GM23338 (cell line): ENCODE measurements around the gene MPRIP. TPM values are rescaled to one million over a fixed set of nuclear protein-coding genes. Genes with fewer than 3 reads are reported as not detected.

Experiments used
- ATAC-seq: fragments of 200-7000 bp; cut with Tn5 transposase; 3 replicates; pipeline ENCODE4 v1.9.1; 2020
- DNase-seq: peaks from one replicate; pipeline ENCODE4 v3.0.0-alpha.2; 2015; ENCODE audit warnings: low spot score
- H2AFZ ChIP-seq: fragments of 200-600 bp; sonication (generic); 2 replicates; pipeline ENCODE4 v1.8.0; 2016; ENCODE audit warnings: antibody characterized with exemption, mild to moderate bottlenecking, moderate library complexity
- H3F3A ChIP-seq: fragments of 200-600 bp; sonication (generic); replicated peaks from 2 replicates; pipeline ENCODE4 v1.8.0; 2017; ENCODE audit warnings: antibody characterized with exemption, mixed run types, low read depth
- H3K27ac ChIP-seq: fragments of 200-600 bp; sonication (generic); 2 replicates; pipeline ENCODE4 v1.6.1; 2016; ENCODE audit warnings: low read depth
- H3K27me3 ChIP-seq: fragments of 200-600 bp; sonication (generic); 2 replicates; pipeline ENCODE4 v1.8.0; 2016; ENCODE audit warnings: mild to moderate bottlenecking, mixed run types, moderate library complexity; ENCODE audit not compliant: insufficient read depth
- H3K36me3 ChIP-seq: fragments of 200-600 bp; sonication (generic); 2 replicates; pipeline ENCODE4 v1.8.0; 2016; ENCODE audit warnings: mild to moderate bottlenecking; ENCODE audit not compliant: insufficient read depth
- H3K4me1 ChIP-seq: fragments of 200-600 bp; sonication (generic); 2 replicates; pipeline ENCODE4 v1.8.0; 2016; ENCODE audit warnings: mild to moderate bottlenecking, moderate library complexity; ENCODE audit not compliant: insufficient read depth
- H3K4me2 ChIP-seq: fragments of 200-600 bp; sonication (generic); 2 replicates; pipeline ENCODE4 v1.7.1; 2017; ENCODE audit warnings: mixed run types
- H3K4me3 ChIP-seq: fragments of 200-600 bp; sonication (generic); 2 replicates; pipeline ENCODE4 v1.6.1; 2016; ENCODE audit warnings: mixed run types
- H3K79me2 ChIP-seq: fragments of 200-600 bp; sonication (generic); replicated peaks from 2 replicates; pipeline ENCODE4 v1.8.0; 2017; ENCODE audit warnings: mild to moderate bottlenecking; ENCODE audit not compliant: insufficient read depth
- H3K9me2 ChIP-seq: fragments of 200-600 bp; sonication (generic); 2 replicates; pipeline ENCODE4 v1.8.0; 2017; ENCODE audit not compliant: insufficient read depth
- H4K20me1 ChIP-seq: fragments of 200-600 bp; sonication (generic); replicated peaks from 2 replicates; pipeline ENCODE4 v1.8.0; 2017; ENCODE audit warnings: mild to moderate bottlenecking; ENCODE audit not compliant: insufficient read depth
- H3K27ac Mint-ChIP-seq: 2 replicates; pipeline ENCODE4 v1.8.0; 2020; ENCODE audit warnings: inconsistent platforms, mild to moderate bottlenecking, moderate library complexity, mixed read lengths
- H3K27me3 Mint-ChIP-seq: 3 replicates; pipeline ENCODE4 v1.8.0; 2022; ENCODE audit warnings: low read depth, mild to moderate bottlenecking, moderate library complexity, mixed read lengths, inconsistent platforms; ENCODE audit not compliant: insufficient read depth, poor library complexity
- H3K36me3 Mint-ChIP-seq: 3 replicates; pipeline ENCODE4 v1.8.0; 2021; ENCODE audit warnings: low read depth, mild to moderate bottlenecking, inconsistent platforms, moderate library complexity, mixed read lengths
- H3K4me1 Mint-ChIP-seq: 3 replicates; pipeline ENCODE4 v1.8.0; 2020; ENCODE audit warnings: mild to moderate bottlenecking, inconsistent platforms, mixed read lengths
- H3K4me3 Mint-ChIP-seq: 3 replicates; pipeline ENCODE4 v1.8.0; 2021; ENCODE audit warnings: moderate library complexity, mild to moderate bottlenecking, inconsistent platforms, mixed read lengths
- H3K9me3 Mint-ChIP-seq: 3 replicates; pipeline ENCODE4 v1.8.0; 2020; ENCODE audit warnings: moderate library complexity, mild to moderate bottlenecking, inconsistent platforms, mixed read lengths
- CTCF ChIP-seq, 2 experiments: fragments of 200-600 bp in 1 of 2; sonication (generic) in 1 of 2; conservative IDR thresholded peaks; 2 replicates each; pipeline versions ENCODE4 v1.5.1 to v1.6.1; 2016 to 2017; ENCODE audit warnings: antibody characterized with exemption in 2 of 2, low read depth in 2 of 2, mild to moderate bottlenecking in 2 of 2, moderate library complexity in 1 of 2
- ETS1 ChIP-seq: IDR thresholded peaks from 2 replicates; pipeline ENCODE4 v1.6.1; 2016; ENCODE audit warnings: antibody characterized with exemption
- EZH2phosphoT487 ChIP-seq: fragments of 200-600 bp; sonication (generic); IDR thresholded peaks from one replicate; pipeline ENCODE4 v1.8.1; 2018; ENCODE audit warnings: antibody characterized with exemption; ENCODE audit not compliant: unreplicated experiment
- POLR2AphosphoS5 ChIP-seq: IDR thresholded peaks from 2 replicates; pipeline ENCODE4 v1.6.1; 2016; ENCODE audit warnings: antibody characterized with exemption, low read depth
- ZNF114 ChIP-seq: fragments of 250-450 bp; sonication (Bioruptor Pico); IDR thresholded peaks from 2 replicates; pipeline ENCODE4 v1.5.0; 2020; ENCODE audit warnings: mild to moderate bottlenecking, moderate library complexity
- ZNF331 ChIP-seq: fragments of 250-450 bp; sonication (Bioruptor Pico); IDR thresholded peaks from 2 replicates; pipeline ENCODE4 v1.5.0; 2020; ENCODE audit warnings: low read depth, mild to moderate bottlenecking, moderate library complexity
- ZNF462 ChIP-seq: fragments of 250-450 bp; sonication (Bioruptor Pico); IDR thresholded peaks from 2 replicates; pipeline ENCODE4 v1.5.0; 2020; ENCODE audit warnings: mild to moderate bottlenecking, moderate library complexity
- polyA plus RNA-seq: library from polyadenylated mRNA; unstranded; fragments of >200 nt; fragmentation: Nextera tagmentation; extraction: Ambion mirVana; gene quantifications from 2 replicates; pipeline ENCODE4 v1.2.1, GENCODE V29; 2016
- total RNA-seq: library from RNA; depleted of rRNA; stranded (reverse); fragments of >200 nt; shearing (Covaris generic); gene quantifications from 2 replicates; pipeline ENCODE4 v1.2.3, GENCODE V29; 2014

MPRIP gene
- total and polyA plus RNA-seq, 2 experiments from 2014 or later = 39.3 to 113 TPM

- no peaks in the 10 kb centered on the region for H3K27me3 ChIP-seq
- Mint-ChIP-seq H3K36me3 (peaks cover 38% of the 10 kb centered on the region), H3K4me1 (no peaks in the 10 kb centered on the region), H3K4me3 (no peak overlapping the region), H3K9me3 (no peaks in the 10 kb centered on the region), H3K27ac (no peak overlapping the region), H3K27me3 (no peaks in the 10 kb centered on the region)
- no peaks in the 10 kb centered on the region for H3K36me3 ChIP-seq
- no peaks in the 10 kb centered on the region for H3K4me1 ChIP-seq
- no peaks in the 10 kb centered on the region for H3F3A ChIP-seq
- no peak overlapping the region for H3K4me3 ChIP-seq
- no peaks in the 10 kb centered on the region for H3K79me2 ChIP-seq
- no peak overlapping the region for H3K4me2 ChIP-seq
- no peak for DNase-seq
- no peak overlapping the region for H3K27ac ChIP-seq
- ATAC-seq = no peak
- no peak overlapping the region for H2AFZ ChIP-seq
- no peaks in the 10 kb centered on the region for H3K9me2 ChIP-seq
- no peak for TF ChIP-seq EZH2phosphoT487
- no peak for TF ChIP-seq ZNF331 (CRISPR knock-in tag)
- no peak for TF ChIP-seq CTCF (conservative IDR thresholded peaks at IDR 0.05; ENCODE audit: low read depth in 2 of 2)
- no peak for TF ChIP-seq ZNF114 (CRISPR knock-in tag)
- no peak for TF ChIP-seq ZNF462
- no peak for TF ChIP-seq POLR2AphosphoS5
- TF ChIP-seq ETS1 = no peak
- no peaks in the 10 kb centered on the region; the same call in 1 of the 2 replicates for H4K20me1 ChIP-seq
Observed at GRCh38 chr17:17151541-17151940, 109.3 kb downstream of the MPRIP start.
